Heart right ventricle (tissue), 16 donors: ENCODE results near the gene CTNND2. TPM values are rescaled to one million over a fixed set of nuclear protein-coding genes. Genes with fewer than 3 reads are reported as not detected.
A peak's percentile ranks its signal among the peaks of the same experiment; 100 is the strongest.

ENCODE experiments used
- ATAC-seq, 8 donors: fragments of 200-7000 bp; cut with Tn5 transposase; one replicate each; pipeline ENCODE4 v1.9.1; 2020; ENCODE audit warnings: mild to moderate bottlenecking in 8 of 8, moderate library complexity in 8 of 8, moderate number of reproducible peaks in 1 of 8
- DNase-seq, 2 donors: peaks; one replicate each; pipeline ENCODE4 v3.0.0-alpha.2; 2020
- H3K27ac ChIP-seq, 10 donors: fragments of 200-600 bp; sonication (generic) in 2 of 10; one replicate each; pipeline versions ENCODE4 v1.5.0 to v1.8.0; 2020 to 2022; ENCODE audit warnings: mild to moderate bottlenecking in 3 of 10
- H3K27me3 ChIP-seq, 7 donors: fragments of 200-600 bp; one replicate each; pipeline ENCODE4 v1.8.0; 2021 to 2022; ENCODE audit warnings: mild to moderate bottlenecking in 2 of 7
- H3K36me3 ChIP-seq, 9 donors: fragments of 200-600 bp; sonication (generic) in 1 of 9; one replicate each; pipeline versions ENCODE4 v1.5.0 to v1.8.0; 2020 to 2022; ENCODE audit warnings: mild to moderate bottlenecking in 2 of 9
- H3K4me1 ChIP-seq, 9 donors: fragments of 200-600 bp; sonication (generic) in 1 of 9; one replicate each; pipeline versions ENCODE4 v1.5.0 to v1.8.0; 2020 to 2022; ENCODE audit warnings: mild to moderate bottlenecking in 4 of 9
- H3K4me3 ChIP-seq, 10 donors: fragments of 200-600 bp; sonication (generic) in 2 of 10; one replicate each; pipeline versions ENCODE4 v1.5.0 to v1.8.0; 2020 to 2022; ENCODE audit warnings: mild to moderate bottlenecking in 7 of 10, moderate library complexity in 2 of 10
- H3K9me3 ChIP-seq, 11 donors: fragments of 200-600 bp in 10 of 11; sonication (generic) in 2 of 11; one replicate each; pipeline versions ENCODE4 v1.5.0 to v1.8.0; 2013 to 2022; ENCODE audit warnings: mild to moderate bottlenecking in 2 of 11, control low read depth in 1 of 11, moderate library complexity in 1 of 11
- CTCF ChIP-seq, 9 donors: fragments of 200-600 bp; sonication (generic) in 2 of 9; IDR thresholded peaks; one replicate each; pipeline versions ENCODE4 v1.5.0 to v1.8.0; 2021 to 2022; ENCODE audit warnings: antibody characterized with exemption in 9 of 9, mild to moderate bottlenecking in 5 of 9, moderate library complexity in 1 of 9
- WGBS, 2 donors: extraction: QIAGEN DNeasy Blood & Tissue Kit; methylation state at CpG; one replicate each; pipeline ENCODE4 v1.1.7; 2013; ENCODE audit warnings: inconsistent platforms in 1 of 2; 5-methylcytosine and 5-hydroxymethylcytosine counted together
- intact Hi-C, 10 donors: fragments of 100-400 bp; cut with DNase I; formaldehyde crosslinking; loops; one replicate each; pipeline versions ENCODE4 v1.11.1 to v1.14.2; 2022
- polyA plus RNA-seq, 2 donors: library from polyadenylated mRNA; stranded (reverse); fragments of 200-250 nt; gene quantifications; one replicate each; pipeline ENCODE4 v1.2.3, GENCODE V29; 2013
- total RNA-seq, 10 donors: library from RNA; stranded (reverse); fragmentation: NEBNext Ultra II Directional in 3 of 10; extraction: Animal tissue kit (Norgen Biotek cat#: 25700) in 3 of 10; gene quantifications; one replicate each; pipeline versions ENCODE4 v1.2.1 to v1.2.4, GENCODE V29; 2021 to 2023
- donor health status: Arrhythmogenic right ventricular cardiomyopathy.
- donor health status: ischemic (EF 13 %, LVEDD 7.1; RV severe dilation, severe dysfunction).
- donor health status: healthy with polysubstance abuse.
- donor health status: DM: no; HTN: yes; CAD: no.
- donor health status: DM: no; HTN: no; CAD: no.
- donor health status: ischemic (EF 25% LVEDD 6.9; RV normal size, moderate dysfunction).
- donor health status: ischemic (EF 25% LVEDD 5.7; RV mildly dilated, moderate dysfunction).
- donor health status: healthy.
- donor health status: DM: yes; HTN: yes; CAD: no.
- donor health status: Ischemic cardiomyopathy.
- donor health status: ischemic (EF 35%, LVEDD 5.7; RV mildly dilated, moderate dysfunction).
- donor health status: nonischemic (EF 11% LVEDD 7.7; RV severe dilation, severe dysfunction).
- donor health status: DM: yes; HTN: yes; CAD: no.
- donor health status: PGD.
- donor health status: ischemic (EF 29% LVEDD 5.4; RV normal size, mild dysfunction).
- donor health status: nonischemic (EF 23%, LVEDD 6.1; RV moderate dilation, normal function).

The CTNND2 gene
- total and polyA plus RNA-seq, 12 donors, result 1.1 to 29.6 (median 9.9) TPM

GRCh38 chr5:11733840-11734192 lies 170.4 kb downstream of the CTNND2 start:
- Histone ChIP-seq H3K4me3 (no peak overlapping the region), H3K4me1 (no peaks in the 10 kb centered on the region), H3K27ac (no peak overlapping the region), H3K9me3 (no peaks in the 10 kb centered on the region), H3K36me3 (no peaks in the 10 kb centered on the region), H3K27me3 (no peaks in the 10 kb centered on the region)
- DNase-seq (no peak), ATAC-seq (no peak)
- 84 to 91% methylated on average over 4 of the region's 4 CpGs for WGBS, 2 donors
- TF ChIP-seq CTCF (IDR thresholded peaks at IDR 0.05), result no peak
- intact Hi-C loops, result no loop called here

DNA sequence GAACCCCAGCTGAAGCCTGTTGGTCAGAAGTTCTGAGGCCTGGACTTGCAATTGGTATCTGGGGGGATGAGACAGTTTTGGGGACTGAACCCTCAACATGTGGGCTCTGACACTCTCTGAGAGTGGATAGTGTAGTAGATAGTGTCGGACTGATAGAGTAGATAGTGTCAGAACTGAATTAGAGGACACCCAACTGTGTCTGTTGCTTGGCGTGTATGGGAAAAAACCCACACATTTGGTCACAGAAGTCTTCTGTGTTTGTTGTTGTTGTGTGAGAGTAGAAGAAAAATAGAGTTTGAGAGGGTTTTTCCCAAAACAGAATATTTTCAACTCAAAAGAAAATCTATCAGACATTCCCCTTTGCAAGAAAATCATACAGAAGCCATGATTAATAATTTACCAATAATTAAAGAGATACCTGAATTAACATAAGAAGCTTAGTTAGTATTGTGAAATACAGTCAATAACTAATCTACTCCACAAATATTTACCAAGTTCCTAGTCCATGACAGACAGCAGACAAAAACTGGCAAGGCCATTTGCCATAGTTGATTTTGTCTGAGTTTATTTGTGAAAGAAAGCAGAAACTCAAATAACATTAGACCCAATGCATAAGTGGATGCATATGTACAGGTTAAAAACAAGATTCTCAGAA lies 170.9 kb downstream of the CTNND2 start:
- Histone ChIP-seq H3K27me3 (no peaks in the 10 kb centered on the region), H3K27ac (no peak overlapping the region), H3K4me3 (no peak overlapping the region), H3K4me1 (no peaks in the 10 kb centered on the region), H3K36me3 (no peaks in the 10 kb centered on the region), H3K9me3 (no peaks in the 10 kb centered on the region)
- ATAC-seq, result no peak
- intact Hi-C loops, result no loop called here
- 68 to 79% methylated on average over 2 of the region's 2 CpGs for WGBS, 2 donors
- TF ChIP-seq CTCF (IDR thresholded peaks at IDR 0.05), result no peak
- DNase-seq, result no peak

- DNase-seq (no peak), ATAC-seq (no peak)
- H3K4me1 ChIP-seq, result no peaks in the 10 kb centered on the region
- H3K36me3 ChIP-seq, result no peaks in the 10 kb centered on the region
- intact Hi-C loops, result loop anchor here in 1 of 10 donors (10.0 kb wide), 1 partner anchor 1840 kb away; no protein-coding TSS in a partner anchor
- H3K27ac ChIP-seq, result no peak overlapping the region
- WGBS, 2 donors, result 58 to 67% methylated on average over 3 of the region's 3 CpGs
- H3K4me3 ChIP-seq, result no peak overlapping the region
- no peak for TF ChIP-seq CTCF (IDR thresholded peaks at IDR 0.05)
- no peaks in the 10 kb centered on the region for H3K27me3 ChIP-seq
- H3K9me3 ChIP-seq, result peaks cover 0 to 5% (median 0%) of the 10 kb centered on the region in 11 donors
Observed at GRCh38 chr5:11724940-11725339, 179.3 kb downstream of the CTNND2 start.

GRCh38 chr5:11719888-11720481 lies 184.3 kb downstream of the CTNND2 start:
- ATAC-seq, result peak in 4 of 8 donors; percentile 33 to 57 (median 52)
- H3K4me1 ChIP-seq, result no peaks in the 10 kb centered on the region
- peak in 8 of 9 donors; percentile 11 to 54 (median 39) for TF ChIP-seq CTCF (IDR thresholded peaks at IDR 0.05)
- no peaks in the 10 kb centered on the region for H3K27me3 ChIP-seq
- no peak overlapping the region for H3K4me3 ChIP-seq
- no peak overlapping the region for H3K27ac ChIP-seq
- WGBS, 2 donors, result 26 to 32% methylated on average over 5 of the region's 5 CpGs
- peak in 1 of 2 donors; percentile 39 for DNase-seq
- peaks cover 0 to 5% (median 0%) of the 10 kb centered on the region in 11 donors for H3K9me3 ChIP-seq
- no peaks in the 10 kb centered on the region for H3K36me3 ChIP-seq
- intact Hi-C loops, result loop anchor here in 3 of 10 donors (2.0 to 10.0 kb wide), 3 partner anchors 453 to 1845 kb away; no protein-coding TSS in a partner anchor
